MCF 10A (cell line): ENCODE measurements around the gene FBXO39. TPM values are rescaled to one million over a fixed set of nuclear protein-coding genes. Genes with fewer than 3 reads are reported as not detected.

ENCODE experiments used
- BruUV-seq: library from RNA; stranded (reverse); fragments of 400-500 nt; replicated peaks from 2 replicates; lab custom pipeline; 2021; lab: Mats Ljungman, UMichigan
- CTCF ChIA-PET: fragments of 300-600 bp; sonication (Branson Sonifier 250); formaldehyde crosslinking; extraction: SDS; loops from one replicate; lab custom pipeline; 2021; ENCODE audit warnings: antibody characterized with exemption, inconsistent platforms; lab: Yijun Ruan, JAX
- POLR2A ChIA-PET: fragments of 300-600, 350-650 bp; sonication (Branson Sonifier 250); formaldehyde crosslinking; extraction: SDS; loops from one replicate; lab custom pipeline; 2020; ENCODE audit warnings: antibody characterized with exemption, inconsistent platforms; lab: Yijun Ruan, JAX
- DNase-seq: peaks from one replicate; pipeline ENCODE4 v3.0.0-alpha.2; 2018; ENCODE audit not compliant: unreplicated experiment
- H3K27ac Mint-ChIP-seq: one replicate; pipeline ENCODE4 v1.8.0; 2022; ENCODE audit warnings: mild to moderate bottlenecking, low read depth, mixed read lengths; ENCODE audit not compliant: unreplicated experiment
- H3K27me3 Mint-ChIP-seq: one replicate; pipeline ENCODE4 v1.8.0; 2022; ENCODE audit warnings: mixed read lengths; ENCODE audit not compliant: insufficient read depth, unreplicated experiment
- H3K36me3 Mint-ChIP-seq: one replicate; pipeline ENCODE4 v1.8.0; 2022; ENCODE audit warnings: mild to moderate bottlenecking, moderate library complexity, mixed read lengths; ENCODE audit not compliant: insufficient read depth, unreplicated experiment
- H3K4me1 Mint-ChIP-seq: one replicate; pipeline ENCODE4 v1.8.0; 2022; ENCODE audit warnings: mixed read lengths; ENCODE audit not compliant: insufficient read depth, unreplicated experiment
- H3K4me3 Mint-ChIP-seq: one replicate; pipeline ENCODE4 v1.8.0; 2022; ENCODE audit warnings: mild to moderate bottlenecking, moderate library complexity, mixed read lengths; ENCODE audit not compliant: unreplicated experiment
- H3K9me3 Mint-ChIP-seq: one replicate; pipeline ENCODE4 v1.8.0; 2022; ENCODE audit warnings: mixed read lengths; ENCODE audit not compliant: unreplicated experiment
- CTCF ChIP-seq: fragments of 200-600 bp; IDR thresholded peaks from one replicate; pipeline ENCODE4 v1.8.0; 2022; ENCODE audit warnings: antibody characterized with exemption, mild to moderate bottlenecking; ENCODE audit not compliant: unreplicated experiment
- intact Hi-C: fragments of 100-400 bp; cut with micrococcal nuclease; formaldehyde crosslinking; loops from 2 replicates; pipeline ENCODE4 v1.14.1; 2022
- total RNA-seq: library from RNA; stranded (reverse); gene quantifications from 2 replicates; pipeline ENCODE4 v1.2.3, GENCODE V29; 2022

Gene FBXO39
- total RNA-seq, 1 experiment from 2014 or later = 1.4 TPM

- H3K4me1 Mint-ChIP-seq = peaks cover 15% of the 10 kb centered on the region
- peak; percentile 43 for DNase-seq
These were observed 26.5 kb upstream of the FBXO39 start for GRCh38 chr17:6749519-6749918.

GRCh38 chr17:6752068-6752909 lies 23.7 kb upstream of the FBXO39 start:
- Mint-ChIP-seq H3K27me3 (no peaks in the 10 kb centered on the region), H3K27ac (peak overlapping the region; percentile 89), H3K4me1 (peaks cover 15% of the 10 kb centered on the region), H3K36me3 (no peaks in the 10 kb centered on the region), H3K9me3 (no peaks in the 10 kb centered on the region), H3K4me3 (no peak overlapping the region)
- POLR2A ChIA-PET = interaction anchor here (1.2 kb wide), 1 partner anchor 34 kb away, joined by 3 read pairs; no protein-coding TSS in a partner anchor
- DNase-seq = peak; percentile 98
- intact Hi-C loops = no loop called here
- TSS peak; percentile 98 for BruUV-seq
- no peak for TF ChIP-seq CTCF
- CTCF ChIA-PET = interaction anchor here (0.6 to 1.7 kb wide), 2 partner anchors 18 to 317 kb away, joined by 3 to 5 read pairs; partner anchors contain the start of gene AIPL1

More at GRCh38 chr17:6749519-6749918, 26.5 kb upstream of the FBXO39 start:
- Mint-ChIP-seq H3K27me3 (no peaks in the 10 kb centered on the region), H3K4me3 (no peak overlapping the region), H3K27ac (no peak overlapping the region), H3K9me3 (no peaks in the 10 kb centered on the region), H3K36me3 (no peaks in the 10 kb centered on the region)
- POLR2A ChIA-PET = interaction anchor here (0.7 kb wide), 1 partner anchor 1063 kb away, joined by 4 read pairs; no protein-coding TSS in a partner anchor
- no peak for TF ChIP-seq CTCF
- no TSS peak for BruUV-seq
- intact Hi-C loops = no loop called here
- CTCF ChIA-PET = interaction anchor here (0.5 kb wide), 1 partner anchor 1099 kb away, joined by 3 read pairs; no protein-coding TSS in a partner anchor

GRCh38 chr17:6753006-6753445 lies 23.0 kb upstream of the FBXO39 start:
- peak; percentile 71 for DNase-seq
- H3K4me1 Mint-ChIP-seq = peaks cover 15% of the 10 kb centered on the region
- no peaks in the 10 kb centered on the region for H3K36me3 Mint-ChIP-seq
- no peak overlapping the region for H3K4me3 Mint-ChIP-seq
- intact Hi-C loops = no loop called here
- no TSS peak for BruUV-seq
- H3K27me3 Mint-ChIP-seq = no peaks in the 10 kb centered on the region
- POLR2A ChIA-PET = interaction anchor here (0.5 to 0.6 kb wide), 2 partner anchors 55 to 168 kb away, joined by 3 to 4 read pairs; no protein-coding TSS in a partner anchor
- no peaks in the 10 kb centered on the region for H3K9me3 Mint-ChIP-seq
- peak overlapping the region; percentile 89 for H3K27ac Mint-ChIP-seq
- no peak for TF ChIP-seq CTCF
- CTCF ChIA-PET = interaction anchor here (0.7 kb wide), 1 partner anchor 32 kb away, joined by 3 read pairs; no protein-coding TSS in a partner anchor

- Mint-ChIP-seq H3K27ac (peak overlapping the region; percentile 89), H3K9me3 (no peaks in the 10 kb centered on the region), H3K27me3 (no peaks in the 10 kb centered on the region), H3K36me3 (no peaks in the 10 kb centered on the region), H3K4me3 (no peak overlapping the region), H3K4me1 (peaks cover 15% of the 10 kb centered on the region)
- no peak for TF ChIP-seq CTCF
- intact Hi-C loops = no loop called here
- ChIA-PET CTCF (interaction anchor here (0.7 kb wide), 1 partner anchor 31 kb away, joined by 3 read pairs; no protein-coding TSS in a partner anchor), POLR2A (interaction anchor here (0.5 to 0.6 kb wide), 2 partner anchors 54 to 168 kb away, joined by 3 to 4 read pairs; no protein-coding TSS in a partner anchor)
- DNase-seq = no peak
- no TSS peak for BruUV-seq
These were observed 22.5 kb upstream of the FBXO39 start for GRCh38 chr17:6753546-6753945.
